HG02623 (cell line): ENCODE measurements around the gene CRIM1.
A peak's percentile ranks its signal among the peaks of the same experiment; 100 is the strongest.

ENCODE experiments used
- ATAC-seq: cut with Tn5 transposase; IDR thresholded peaks from one replicate; pipeline ENCODE4 v1.9.1; 2021; ENCODE audit warnings: moderate library complexity; ENCODE audit not compliant: unreplicated experiment

CRIM1 gene

DNA sequence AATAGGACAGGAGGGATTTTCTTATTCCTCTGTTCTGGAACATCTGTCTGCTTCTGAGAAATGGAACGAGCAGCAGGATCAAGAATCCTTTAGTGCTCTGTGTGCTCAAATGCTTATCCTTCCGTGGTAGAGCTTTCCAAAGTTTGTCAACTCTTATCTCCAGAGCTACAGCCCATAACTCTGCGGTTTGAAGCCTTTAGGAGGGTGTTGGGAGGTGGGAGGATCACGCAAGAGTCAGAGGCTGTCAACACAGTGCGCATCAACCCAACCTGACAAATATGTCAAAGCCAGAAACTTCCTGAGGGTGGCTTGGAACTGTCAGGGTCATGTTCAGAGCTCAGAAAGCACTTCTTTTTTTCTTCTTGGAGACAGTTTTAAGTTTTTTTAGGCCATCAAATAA lies 95.9 kb downstream of the CRIM1 start:
- ATAC-seq: no peak

DNA sequence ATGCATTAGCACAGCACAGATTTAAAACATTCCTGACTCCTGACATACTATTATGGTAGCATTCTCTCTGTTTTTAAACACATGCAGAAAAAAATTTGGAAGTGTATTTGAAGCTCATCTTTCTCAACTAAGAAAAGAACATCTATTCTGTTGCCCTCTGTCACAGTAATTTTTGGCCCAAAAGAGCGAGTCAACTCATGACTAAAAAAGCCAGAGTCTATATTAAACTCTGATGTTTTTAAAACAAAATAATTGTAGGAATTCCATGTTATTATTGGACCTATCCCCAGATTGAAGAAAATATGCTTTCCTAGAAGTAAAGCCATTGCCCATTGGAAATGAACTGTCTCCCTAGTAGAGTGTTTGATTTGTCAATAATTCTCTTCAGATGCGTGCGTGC lies 96.7 kb downstream of the CRIM1 start:
- no peak for ATAC-seq

DNA sequence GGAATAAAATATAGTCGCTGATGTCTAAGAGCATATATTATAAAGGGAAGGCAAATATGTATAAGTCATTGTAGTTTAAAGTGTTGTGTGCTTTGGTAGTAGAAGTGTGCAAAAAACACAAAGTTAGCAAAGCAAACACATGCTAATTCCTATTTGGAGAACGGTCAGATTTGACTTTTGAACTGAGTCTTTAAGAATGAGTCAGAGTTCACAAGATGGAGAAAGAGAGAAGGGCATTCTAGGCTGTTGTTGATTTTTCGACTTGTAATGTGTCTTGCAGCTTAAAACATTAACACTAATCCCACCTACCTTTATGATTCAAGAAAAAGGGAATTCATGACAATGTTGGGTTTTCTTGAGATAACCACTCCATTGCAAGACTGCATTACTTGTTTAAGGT lies 98.1 kb downstream of the CRIM1 start:
- no peak for ATAC-seq

DNA sequence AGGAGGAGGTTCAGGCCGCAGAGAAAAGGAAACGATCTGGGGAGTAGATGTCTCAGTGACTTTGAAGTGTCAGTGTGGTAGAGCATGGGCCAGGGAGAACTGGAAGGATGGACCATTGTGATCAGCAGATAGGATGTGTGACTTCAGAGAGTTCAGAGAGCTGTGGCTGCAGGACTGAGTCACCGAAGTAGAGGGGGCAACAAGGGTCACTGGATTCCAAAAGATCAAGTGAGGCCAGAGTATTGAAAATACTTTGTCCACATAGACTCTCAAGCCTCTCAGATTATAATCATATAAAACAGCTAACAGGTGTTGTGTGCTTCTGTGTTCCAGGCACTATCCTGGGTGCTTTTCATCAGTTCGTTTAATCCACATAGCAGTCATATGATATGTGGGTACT lies 99.4 kb downstream of the CRIM1 start:
- no peak for ATAC-seq

DNA sequence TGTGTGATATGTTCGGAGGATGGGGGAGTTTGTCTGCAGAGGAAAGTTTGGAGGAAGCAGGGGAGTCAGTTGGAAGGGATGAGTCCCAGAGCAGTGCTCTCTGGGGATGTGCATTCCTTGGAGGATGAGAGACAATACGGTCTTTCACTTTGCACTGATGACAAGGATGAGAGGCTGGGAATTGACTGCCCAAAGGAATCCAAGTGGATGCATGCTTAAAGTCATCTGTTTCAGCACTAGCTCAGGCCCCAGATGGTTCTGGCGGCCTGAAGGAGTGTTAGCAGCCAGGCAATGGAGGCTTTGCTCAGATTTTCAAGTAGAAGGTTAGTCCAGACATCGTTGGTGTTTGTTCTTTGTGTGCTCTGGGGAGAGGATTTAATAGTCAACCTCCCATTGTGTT lies 100.2 kb downstream of the CRIM1 start:
- no peak for ATAC-seq

DNA sequence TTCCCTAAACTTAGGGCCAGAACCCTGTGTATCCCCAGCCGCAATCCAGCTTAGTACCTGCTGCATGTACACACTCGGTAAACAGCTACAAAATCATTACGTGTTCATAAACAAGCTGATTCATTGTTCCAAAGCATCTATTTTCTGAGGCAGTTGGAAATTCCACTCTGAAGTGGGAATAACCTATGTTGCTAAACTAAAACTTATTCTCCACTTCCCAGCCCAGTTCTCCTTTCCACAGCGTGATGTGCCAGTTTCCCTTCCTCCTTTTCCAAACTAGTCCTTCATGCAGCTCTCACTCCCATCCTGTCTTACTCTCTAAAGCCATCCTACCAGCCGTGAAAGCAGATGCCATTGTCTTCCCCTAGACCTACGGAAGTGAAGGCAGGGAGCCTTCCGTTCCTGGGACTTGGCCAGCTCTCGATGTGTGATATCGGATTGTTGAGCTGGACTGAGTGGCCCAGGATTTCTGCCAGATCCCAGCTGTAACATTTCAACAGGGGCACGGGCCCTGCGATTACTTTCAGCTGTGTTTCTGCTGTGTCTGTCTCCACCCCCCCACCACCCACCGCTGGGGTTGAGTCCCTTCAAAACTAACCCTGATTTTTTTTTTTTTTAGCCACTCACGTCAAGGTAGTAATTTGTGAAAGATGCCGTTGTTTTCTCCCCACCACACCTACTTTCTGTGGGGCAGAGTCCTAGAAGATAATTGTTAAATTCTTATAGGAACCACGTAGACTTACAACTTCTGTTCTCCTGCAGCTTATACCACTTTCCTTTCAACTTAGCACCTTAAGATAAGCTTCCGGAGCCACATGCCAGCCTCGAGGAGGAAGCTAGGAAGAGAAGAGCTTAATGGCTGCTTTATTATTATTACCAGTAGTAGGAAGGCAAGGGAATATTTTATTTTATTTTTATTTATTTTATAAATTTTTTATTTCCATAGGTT lies 100.9 kb downstream of the CRIM1 start:
- ATAC-seq: no peak

DNA sequence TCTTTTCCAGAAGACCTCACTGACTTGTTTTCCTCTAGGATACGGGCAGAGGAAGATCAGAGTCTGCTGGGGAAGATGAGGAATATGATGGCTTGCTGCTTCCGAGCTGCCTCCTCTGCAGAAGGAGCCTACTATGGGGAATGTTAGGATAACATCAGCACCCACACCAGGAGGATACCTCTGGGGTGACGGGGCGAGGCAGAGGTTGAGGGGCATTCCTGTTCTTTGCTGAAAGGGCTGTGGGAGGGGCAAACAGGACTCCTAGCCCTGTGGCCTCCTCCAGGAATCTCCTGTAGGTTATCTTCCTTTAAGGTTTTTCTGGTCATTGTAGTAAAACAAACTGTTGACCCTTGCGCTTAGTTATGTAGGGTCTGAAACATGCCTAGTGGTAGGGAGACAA lies 102.5 kb downstream of the CRIM1 start:
- no peak for ATAC-seq

DNA sequence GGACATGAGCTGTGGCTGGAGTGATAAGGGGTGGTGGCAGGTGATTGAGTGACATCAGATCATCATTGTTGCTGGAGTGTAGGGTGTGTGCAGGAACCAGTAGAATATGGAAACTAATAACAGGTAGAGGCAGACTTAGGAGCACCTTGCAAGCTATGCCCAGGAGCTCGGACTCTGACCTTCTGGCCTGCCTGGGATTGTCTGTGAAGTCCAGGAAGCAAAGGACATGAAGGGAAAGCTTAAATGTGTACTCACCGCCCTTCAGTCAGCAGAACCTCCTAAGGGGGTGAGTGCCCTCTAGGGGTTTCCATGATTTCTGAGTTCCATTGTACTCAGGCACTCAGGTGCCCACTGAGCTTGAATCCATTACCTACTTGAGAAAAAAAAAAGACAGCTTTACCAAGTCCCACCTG lies 104.2 kb downstream of the CRIM1 start:
- ATAC-seq: no peak

DNA sequence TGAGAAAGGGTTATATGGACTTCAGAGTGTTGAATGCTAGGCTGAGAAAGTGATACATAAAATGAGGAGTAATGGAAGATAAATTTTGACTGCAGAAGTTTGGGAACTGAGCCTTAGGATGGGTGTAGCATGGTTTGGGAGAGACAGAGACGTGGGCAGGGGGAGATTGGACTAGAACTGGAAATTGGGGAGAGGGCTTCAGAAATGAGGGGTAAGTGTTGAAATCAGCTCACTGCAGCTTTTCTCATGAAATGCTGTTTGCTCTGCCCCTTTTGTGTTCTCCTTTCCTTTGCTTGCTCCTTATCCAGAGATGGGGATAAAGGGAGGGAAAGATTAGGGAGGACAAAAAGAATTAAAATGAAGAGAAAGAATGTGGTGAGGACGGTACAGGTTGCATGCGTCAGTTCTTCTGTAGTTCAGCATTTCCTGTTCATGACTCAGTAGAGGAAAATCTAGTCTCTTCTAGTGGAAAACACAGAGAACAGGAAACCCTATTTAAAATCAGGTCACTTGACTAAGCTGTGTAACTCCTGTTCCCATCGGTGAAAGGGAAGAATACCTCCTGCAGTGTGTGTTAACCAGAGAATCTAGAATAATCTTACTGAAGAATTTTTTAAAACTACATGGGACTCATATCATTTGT lies 105.6 kb downstream of the CRIM1 start:
- peak; percentile 72 for ATAC-seq

DNA sequence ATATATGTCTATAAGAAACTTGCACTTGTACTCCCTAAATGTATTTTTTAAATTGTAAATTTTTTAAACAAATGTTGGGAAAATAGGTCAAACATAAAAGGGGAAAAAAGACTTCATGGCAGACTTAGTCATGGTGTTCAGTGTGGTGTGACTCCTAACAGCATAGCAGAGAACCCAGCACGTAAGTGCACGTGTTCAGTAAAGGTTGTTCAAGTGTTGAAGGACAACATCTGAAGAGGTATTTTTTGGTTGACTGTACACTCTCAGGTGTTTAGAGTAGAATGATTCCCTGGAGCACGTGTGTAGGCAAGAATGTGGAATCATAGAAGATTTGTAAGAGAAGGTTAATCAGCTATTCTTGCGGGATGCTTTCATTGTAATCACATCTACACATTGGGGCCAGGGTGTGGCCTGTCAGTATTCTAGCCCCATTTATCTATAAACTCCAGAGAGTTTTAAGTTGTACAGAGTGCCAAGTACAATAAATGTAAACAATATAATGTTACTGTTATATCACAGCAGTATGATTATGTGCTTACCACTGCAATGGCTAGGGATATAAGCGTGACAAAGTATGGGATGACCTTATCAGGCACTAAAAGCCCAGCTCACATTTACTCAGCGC lies 106.8 kb downstream of the CRIM1 start:
- ATAC-seq: no peak

DNA sequence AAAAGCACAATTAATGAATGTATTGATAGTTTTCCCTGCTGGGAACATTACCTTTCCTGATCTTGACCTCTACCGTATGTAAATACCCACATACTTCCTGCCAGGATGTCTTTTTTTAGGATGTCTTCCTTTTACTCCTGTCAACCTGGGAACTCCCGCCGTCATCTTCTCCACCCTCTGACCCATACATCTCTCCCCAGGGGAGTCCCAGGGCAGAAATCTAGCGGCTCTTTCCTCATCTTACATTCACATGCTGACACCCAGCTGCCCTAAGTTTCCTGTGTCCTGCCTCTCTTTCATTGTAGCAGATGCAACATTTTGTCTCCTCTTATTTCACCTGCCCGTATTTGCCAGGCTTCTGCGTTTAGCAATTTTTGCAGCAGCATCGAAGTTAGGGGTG lies 107.8 kb downstream of the CRIM1 start:
- no peak for ATAC-seq

DNA sequence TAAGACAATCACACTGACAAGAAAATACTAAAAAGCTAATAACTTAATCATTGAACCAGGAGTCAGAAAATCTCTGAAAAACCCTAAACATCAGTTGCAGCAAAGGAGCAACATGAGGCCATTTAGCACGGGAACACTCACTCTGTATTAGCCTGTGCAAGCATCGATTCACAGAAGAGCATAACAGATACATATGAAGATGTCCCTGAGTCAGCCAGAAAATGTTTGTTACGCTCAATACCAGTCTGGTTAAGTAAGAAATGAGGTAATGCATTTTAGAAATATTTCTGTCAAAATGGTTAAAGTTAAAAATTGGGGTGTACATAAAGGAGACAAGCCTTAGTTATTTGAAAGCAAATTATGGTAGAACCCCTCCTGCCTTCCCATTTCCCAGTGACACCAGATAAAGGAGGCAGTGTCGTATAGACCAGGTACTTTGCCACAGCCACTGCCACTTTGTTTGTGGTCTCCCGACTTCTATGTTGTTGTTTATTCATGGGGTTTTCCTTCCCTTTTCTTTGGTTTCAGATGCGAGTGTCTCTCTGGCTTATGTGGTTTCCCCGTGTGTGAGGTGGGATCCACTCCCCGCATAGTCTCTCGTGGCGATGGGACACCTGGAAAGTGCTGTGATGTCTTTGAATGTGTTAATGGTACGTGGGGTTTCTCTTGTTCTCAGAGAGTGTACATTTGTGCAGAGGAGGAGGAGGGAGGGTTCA lies 108.6 kb downstream of the CRIM1 start:
- no peak for ATAC-seq

DNA sequence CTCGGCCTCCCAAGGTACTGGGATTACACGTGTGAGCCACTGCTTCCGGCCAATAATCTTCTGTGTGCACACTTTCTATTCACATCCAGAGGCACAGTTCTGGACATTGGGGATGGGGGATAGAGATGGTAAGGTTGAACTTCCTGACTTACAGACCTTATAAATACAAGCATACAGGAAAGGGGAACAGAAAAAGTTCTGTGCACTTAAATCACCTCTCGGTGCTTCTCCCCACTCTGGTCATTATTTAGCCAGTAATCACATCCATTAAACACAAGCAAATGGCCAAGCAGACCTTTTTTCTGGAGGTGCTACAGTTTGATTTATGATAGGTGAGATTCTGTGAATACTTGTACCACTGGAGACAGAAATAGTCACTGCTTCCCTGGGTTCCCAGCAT lies 110.6 kb downstream of the CRIM1 start:
- no peak for ATAC-seq

DNA sequence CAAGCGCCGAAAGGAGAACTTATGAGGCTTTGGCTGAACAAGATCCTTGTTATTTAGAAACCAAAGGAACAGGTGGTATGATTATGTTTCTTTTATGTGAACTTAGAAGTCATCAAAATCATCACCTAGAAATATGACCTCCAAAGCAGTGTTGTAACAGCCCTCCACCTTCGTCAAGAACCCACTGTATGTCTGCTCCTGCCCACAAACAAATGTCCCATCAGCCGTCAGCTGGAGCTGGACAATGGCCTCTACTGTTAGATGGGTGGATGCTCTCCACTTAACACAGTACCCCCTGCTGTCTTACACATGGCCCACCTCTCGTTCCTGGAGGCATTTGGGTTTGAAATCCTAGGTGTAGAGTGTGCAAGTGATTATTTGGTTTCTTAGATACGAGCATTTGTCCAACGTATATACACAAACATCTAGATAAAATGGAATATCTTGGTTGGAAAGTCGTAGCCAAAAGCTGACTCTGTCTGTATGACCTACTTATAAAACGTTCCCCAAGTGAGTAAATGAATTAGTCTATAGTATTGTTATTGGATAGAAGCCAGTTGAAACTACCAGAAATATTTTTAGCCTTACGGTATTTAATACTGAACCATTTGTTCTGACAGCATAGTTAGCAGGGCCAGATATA lies 113.0 kb downstream of the CRIM1 start:
- ATAC-seq: no peak

DNA sequence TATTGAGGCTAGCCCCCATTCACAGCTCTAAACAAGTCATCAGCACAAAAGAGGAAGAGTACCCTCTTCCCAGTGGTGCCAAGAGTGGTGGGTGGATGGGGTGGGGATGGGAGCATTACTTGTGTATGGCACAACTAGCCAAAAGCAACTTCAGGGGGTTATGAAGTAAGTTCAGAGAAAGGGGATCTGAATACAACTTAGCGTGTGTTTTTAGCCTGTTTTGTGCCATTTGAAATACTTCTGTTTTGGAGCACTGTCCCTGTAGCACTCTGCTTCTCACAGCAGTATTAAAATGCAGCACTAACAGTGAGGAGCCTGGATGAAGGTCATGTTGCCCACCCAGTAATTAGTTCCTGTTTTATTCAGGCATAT lies 113.5 kb downstream of the CRIM1 start:
- no peak for ATAC-seq

DNA sequence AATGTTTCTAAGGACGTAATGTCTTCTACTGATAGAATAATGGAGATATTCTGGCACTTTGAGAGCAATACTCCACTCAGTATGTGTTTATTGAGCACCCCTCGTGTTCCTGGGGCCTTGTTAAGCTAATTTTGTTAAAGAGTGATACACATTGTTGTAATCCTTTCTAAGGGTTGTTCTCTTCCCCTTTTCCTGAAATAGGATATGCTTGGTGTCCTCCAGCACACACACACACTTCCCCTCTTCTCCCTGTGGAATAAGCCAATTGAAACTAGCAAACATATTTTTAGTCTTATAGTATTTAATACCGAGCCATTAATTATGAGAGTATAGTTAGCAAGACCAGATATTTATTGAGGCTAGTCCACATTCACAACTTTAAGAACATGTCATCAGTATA lies 114.1 kb downstream of the CRIM1 start:
- no peak for ATAC-seq

DNA sequence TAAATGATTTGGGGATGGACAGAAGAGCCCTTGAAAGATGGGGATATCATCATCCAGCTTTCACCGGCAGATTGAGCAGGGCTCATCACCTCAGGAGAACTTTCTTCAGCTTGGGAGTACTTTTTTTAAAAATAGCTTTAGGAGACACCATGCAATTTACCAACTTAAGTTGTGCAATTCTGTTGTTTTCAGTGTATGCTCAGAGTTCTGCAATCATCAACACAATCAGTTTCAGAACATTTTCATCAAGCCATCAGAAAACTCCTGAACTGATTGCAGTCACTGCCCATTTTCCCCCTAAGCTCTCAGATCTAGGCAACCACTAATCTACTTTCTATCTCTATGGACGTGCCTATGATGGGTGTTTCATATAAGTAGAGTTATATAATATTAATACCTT lies 117.7 kb downstream of the CRIM1 start:
- no peak for ATAC-seq

DNA sequence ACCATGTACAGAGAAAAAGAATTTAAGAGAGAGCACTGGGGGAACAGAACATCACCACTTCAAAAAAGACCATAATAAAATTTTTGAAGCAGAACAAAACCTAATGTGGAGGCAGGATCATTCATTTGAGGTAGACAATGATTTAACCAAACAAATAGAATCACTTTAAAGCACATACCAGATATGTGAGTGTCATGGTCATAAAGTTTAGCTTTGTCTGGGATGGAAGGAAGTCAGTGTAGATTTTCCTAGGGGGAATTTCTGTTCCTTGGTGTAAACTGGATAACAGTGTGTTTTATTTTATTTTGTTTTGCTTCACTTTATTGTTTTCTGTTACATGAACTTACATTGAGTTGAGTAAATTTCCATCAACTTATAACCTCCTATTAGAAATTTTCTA lies 120.8 kb downstream of the CRIM1 start:
- ATAC-seq: no peak

DNA sequence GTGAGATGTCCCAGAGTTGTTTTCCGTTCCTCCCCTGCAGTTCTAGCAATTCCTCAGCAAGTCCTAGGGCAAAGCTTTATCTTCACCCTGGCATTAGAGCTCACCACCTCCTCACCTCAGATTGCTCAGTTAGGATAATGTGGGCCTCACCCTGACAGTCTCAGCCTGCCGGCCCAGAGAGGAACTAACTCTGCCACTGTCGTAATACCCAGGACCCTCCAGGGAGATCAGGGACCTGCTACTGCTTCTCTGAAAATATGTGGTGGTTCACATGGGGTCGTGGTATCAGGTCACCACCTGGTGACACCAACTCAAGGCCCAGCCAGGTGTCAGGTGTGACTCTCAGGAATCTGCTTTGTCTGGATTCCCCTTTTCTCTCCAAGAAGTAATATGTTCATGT lies 121.7 kb downstream of the CRIM1 start:
- ATAC-seq: no peak

DNA sequence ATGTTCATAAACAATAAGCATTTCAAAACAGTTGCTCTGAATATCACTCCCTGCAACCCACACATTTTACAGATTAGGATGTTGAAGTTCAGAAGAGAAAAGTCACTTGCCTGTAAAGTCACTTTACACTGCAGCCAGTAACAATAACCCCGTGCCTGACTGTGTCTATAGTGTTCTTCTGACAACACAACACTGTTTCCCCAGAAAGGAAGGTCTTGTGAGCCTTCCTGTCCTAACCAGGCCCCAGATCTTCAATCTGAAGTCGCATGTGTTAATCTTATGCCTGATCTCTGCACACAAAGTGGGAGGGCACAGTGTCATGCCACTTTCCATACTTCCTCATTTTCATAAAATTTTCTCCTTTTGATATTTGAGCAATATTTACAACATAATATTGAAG lies 122.2 kb downstream of the CRIM1 start:
- ATAC-seq: no peak

DNA sequence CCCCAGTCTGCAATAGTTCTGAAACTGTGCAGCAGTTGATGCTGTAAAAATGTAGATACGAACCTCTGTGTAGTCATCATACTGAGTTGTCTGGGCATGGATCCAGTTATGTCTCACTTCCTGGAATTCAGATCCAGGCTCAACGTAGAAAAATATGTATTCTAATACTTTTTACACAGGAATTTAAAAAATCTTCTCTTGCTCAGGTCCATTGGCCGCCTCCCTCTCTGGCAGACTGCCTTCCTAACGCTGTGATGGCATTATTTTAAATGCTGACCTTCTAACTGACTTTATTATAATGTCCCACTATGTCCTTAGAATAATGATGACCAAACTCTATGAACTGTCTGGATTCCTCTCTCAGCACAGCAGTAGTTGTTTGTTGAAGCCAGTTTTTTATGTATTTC lies 122.8 kb downstream of the CRIM1 start:
- no peak for ATAC-seq
